ENCODE results near the gene TNFRSF1B. TPM values are rescaled to one million over a fixed set of nuclear protein-coding genes. Genes with fewer than 3 reads are reported as not detected.
A peak's percentile ranks its signal among the peaks of the same experiment; 100 is the strongest.

The TNFRSF1B gene
- total RNA-seq, 1 donor from 2014 or later, result 50.4 TPM

- no peak for DNase-seq (ENCODE audit: low spot score)
Measured at GRCh38 chr1:12157366-12158231, 9.2 kb upstream of the TNFRSF1B start.

GRCh38 chr1:12158357-12159092 is 8.3 kb upstream of the TNFRSF1B start:
- no peak for DNase-seq (ENCODE audit: low spot score)

GRCh38 chr1:12159816-12160215 is 7.0 kb upstream of the TNFRSF1B start:
- no peak for DNase-seq (ENCODE audit: low spot score)

- DNase-seq (ENCODE audit: low spot score), result no peak
Measured at GRCh38 chr1:12161324-12161661, 5.5 kb upstream of the TNFRSF1B start.

GRCh38 chr1:12161662-12162458 is 4.9 kb upstream of the TNFRSF1B start:
- DNase-seq (ENCODE audit: low spot score), result peak; percentile 86

- DNase-seq (ENCODE audit: low spot score), result no peak
Measured at GRCh38 chr1:12162459-12163137, 4.2 kb upstream of the TNFRSF1B start.

- DNase-seq (ENCODE audit: low spot score), result no peak
Measured at GRCh38 chr1:12163210-12163609, 3.6 kb upstream of the TNFRSF1B start.

- no peak for DNase-seq (ENCODE audit: low spot score)
Measured at GRCh38 chr1:12164210-12164609, 2.6 kb upstream of the TNFRSF1B start.

- DNase-seq (ENCODE audit: low spot score), result no peak
Measured at GRCh38 chr1:12165342-12165741, 1.4 kb upstream of the TNFRSF1B start.

GRCh38 chr1:12167493-12168429 is 970 bp downstream of the TNFRSF1B start:
- DNase-seq (ENCODE audit: low spot score), result no peak

GRCh38 chr1:12168451-12169160 is 1.8 kb downstream of the TNFRSF1B start:
- no peak for DNase-seq (ENCODE audit: low spot score)

- DNase-seq (ENCODE audit: low spot score), result no peak
Measured at GRCh38 chr1:12169442-12170135, 2.8 kb downstream of the TNFRSF1B start.

- peak; percentile 61 for DNase-seq (ENCODE audit: low spot score)
Measured at GRCh38 chr1:12170263-12170671, 3.5 kb downstream of the TNFRSF1B start.

- DNase-seq (ENCODE audit: low spot score), result no peak
Measured at GRCh38 chr1:12171206-12172041, 4.6 kb downstream of the TNFRSF1B start.

GRCh38 chr1:12172042-12172851 is 5.5 kb downstream of the TNFRSF1B start:
- no peak for DNase-seq (ENCODE audit: low spot score)

- DNase-seq (ENCODE audit: low spot score), result no peak
Measured at GRCh38 chr1:12173041-12173509, 6.3 kb downstream of the TNFRSF1B start.

- peak; percentile 88 for DNase-seq (ENCODE audit: low spot score)
Measured at GRCh38 chr1:12173631-12174121, 6.9 kb downstream of the TNFRSF1B start.
